ENCODE results near the gene BDKRB1. TPM values are rescaled to one million over a fixed set of nuclear protein-coding genes. Genes with fewer than 3 reads are reported as not detected.
"Not testable (repeated sequence)": the region's sequence is repeated elsewhere in the genome, so short reads cannot be mapped to it uniquely, and the experiment has no call there.

BDKRB1 gene
- total RNA-seq, 1 donor from 2014 or later: 0.20 TPM

- no peak for DNase-seq
These were observed 22.3 kb upstream of the BDKRB1 start for GRCh38 chr14:96233661-96234060.

GRCh38 chr14:96235426-96235825 is 20.6 kb upstream of the BDKRB1 start:
- DNase-seq: no peak

GRCh38 chr14:96237641-96238040 is 18.4 kb upstream of the BDKRB1 start:
- DNase-seq: no peak

- no peak for DNase-seq
These were observed 17.2 kb upstream of the BDKRB1 start for GRCh38 chr14:96238676-96239265.

- DNase-seq: no peak
These were observed 16.3 kb upstream of the BDKRB1 start for GRCh38 chr14:96239711-96240141.

- DNase-seq: no peak
These were observed 15.4 kb upstream of the BDKRB1 start for GRCh38 chr14:96240641-96241040.

GRCh38 chr14:96242126-96242525 is 13.9 kb upstream of the BDKRB1 start:
- DNase-seq: no peak

- peak; percentile 78 for DNase-seq
These were observed 12.2 kb upstream of the BDKRB1 start for GRCh38 chr14:96243785-96244184.

- not testable (repeated sequence) for DNase-seq
These were observed 10.9 kb upstream of the BDKRB1 start for GRCh38 chr14:96245074-96245473.

GRCh38 chr14:96245710-96246538 is 10.1 kb upstream of the BDKRB1 start:
- DNase-seq: no peak

GRCh38 chr14:96246539-96246847 is 9.5 kb upstream of the BDKRB1 start:
- DNase-seq: no peak

GRCh38 chr14:96247031-96247430 is 9.0 kb upstream of the BDKRB1 start:
- no peak for DNase-seq

GRCh38 chr14:96249029-96249428 is 7.0 kb upstream of the BDKRB1 start:
- no peak for DNase-seq

GRCh38 chr14:96250485-96250884 is 5.5 kb upstream of the BDKRB1 start:
- no peak for DNase-seq

- no peak for DNase-seq
These were observed 4.3 kb upstream of the BDKRB1 start for GRCh38 chr14:96251656-96252155.

GRCh38 chr14:96252323-96252998 is 3.5 kb upstream of the BDKRB1 start:
- no peak for DNase-seq

GRCh38 chr14:96252999-96253539 is 2.9 kb upstream of the BDKRB1 start:
- no peak for DNase-seq

- DNase-seq: no peak
These were observed 1.3 kb upstream of the BDKRB1 start for GRCh38 chr14:96254687-96255086.

- no peak for DNase-seq
These were observed 397 bp downstream of the BDKRB1 start for GRCh38 chr14:96256407-96256806.

GRCh38 chr14:96257056-96257455 is 1.0 kb downstream of the BDKRB1 start:
- DNase-seq: no peak

- no peak for DNase-seq
These were observed 1.9 kb downstream of the BDKRB1 start for GRCh38 chr14:96257900-96258299.

GRCh38 chr14:96260341-96260821 is 4.4 kb downstream of the BDKRB1 start:
- no peak for DNase-seq

GRCh38 chr14:96261053-96261452 is 5.0 kb downstream of the BDKRB1 start:
- DNase-seq: no peak

Data from skin of body (tissue), 2 donors.